Activated CD4-positive, alpha-beta T cell treated with anti-CD3 and anti-CD28 coated beads for 1 hour (primary cell): ENCODE measurements around the gene IL17REL.
"Not testable (repeated sequence)": the region's sequence is repeated elsewhere in the genome, so short reads cannot be mapped to it uniquely, and the experiment has no call there.

Experiments used
- DNase-seq: peaks from one replicate; pipeline ENCODE4 v3.0.0-alpha.2; 2020

Gene IL17REL

DNA sequence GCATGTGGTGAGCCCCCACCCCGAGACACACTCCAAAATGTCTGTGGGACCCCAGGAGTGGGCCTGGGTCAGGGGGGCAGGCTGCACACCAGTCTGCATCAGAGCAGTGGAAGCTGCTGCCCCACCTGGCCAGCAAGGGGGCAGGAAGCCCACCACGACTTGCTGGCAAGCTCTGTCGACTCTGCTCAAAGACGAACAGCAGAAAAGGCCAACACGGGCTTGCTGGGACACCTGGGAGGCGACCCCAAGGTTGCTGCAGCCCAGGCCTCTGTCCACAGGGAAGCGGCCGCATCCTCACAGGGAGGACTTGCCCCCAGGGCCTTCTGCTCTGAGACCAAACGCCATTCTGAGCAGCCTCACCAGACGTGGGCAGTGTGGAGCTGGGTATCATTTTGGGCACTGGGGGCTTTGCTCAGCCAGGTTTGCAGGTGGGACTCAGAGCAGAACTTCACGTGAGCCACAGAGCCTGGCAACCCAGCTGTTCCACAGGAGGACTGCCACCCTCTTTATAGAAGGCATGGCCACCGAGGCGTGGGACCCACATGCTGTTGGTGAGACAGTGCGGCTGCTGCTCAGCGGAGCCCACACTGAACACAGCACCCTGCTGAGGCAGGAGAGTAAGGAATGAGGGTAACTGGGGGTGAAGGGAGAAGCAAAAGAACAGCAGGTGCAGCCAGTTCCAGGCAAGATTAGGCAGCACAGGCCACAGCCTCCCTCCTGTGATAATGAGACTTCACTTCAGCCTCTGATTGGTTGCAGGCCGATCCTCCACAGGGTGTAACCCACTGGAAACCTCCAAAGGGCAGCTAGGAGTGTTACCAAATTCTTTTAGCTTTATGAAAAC is 11.0 kb downstream of the IL17REL start:
- DNase-seq: no peak

- no peak for DNase-seq
Measured at GRCh38 chr22:50000587-50001387, 11.8 kb downstream of the IL17REL start.

DNA sequence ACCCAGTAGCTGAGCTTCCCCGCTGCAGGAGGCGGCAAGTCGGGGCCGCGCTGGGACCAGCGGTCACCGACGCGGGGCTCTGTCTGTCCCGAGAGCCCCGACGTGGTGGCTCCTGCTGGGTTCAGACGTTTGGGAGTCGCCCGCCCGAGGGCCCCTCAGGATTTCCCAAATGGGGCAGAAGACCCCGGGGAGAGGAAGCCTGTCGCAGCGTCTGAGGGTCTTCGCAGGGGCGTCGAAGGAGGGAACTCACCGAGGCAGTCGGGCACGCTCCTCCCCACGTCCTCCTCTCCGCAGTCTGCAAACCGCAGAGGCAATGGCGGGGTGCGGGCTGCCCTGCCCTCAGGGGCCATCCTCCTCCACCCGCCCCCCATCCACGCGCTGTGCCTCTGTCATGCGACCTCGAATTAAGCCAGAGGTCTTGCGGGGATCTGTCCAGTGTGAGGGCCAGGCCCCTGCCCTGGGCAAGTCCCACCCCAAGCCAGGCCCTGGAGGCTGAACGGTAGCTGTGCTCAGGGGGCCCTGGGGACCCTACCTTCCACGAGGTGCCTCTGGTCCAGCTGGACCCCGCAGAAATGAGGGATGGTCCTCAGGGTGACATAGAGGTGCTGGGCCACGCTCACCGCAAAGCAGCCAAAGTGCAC is 12.5 kb downstream of the IL17REL start:
- no peak for DNase-seq

DNA sequence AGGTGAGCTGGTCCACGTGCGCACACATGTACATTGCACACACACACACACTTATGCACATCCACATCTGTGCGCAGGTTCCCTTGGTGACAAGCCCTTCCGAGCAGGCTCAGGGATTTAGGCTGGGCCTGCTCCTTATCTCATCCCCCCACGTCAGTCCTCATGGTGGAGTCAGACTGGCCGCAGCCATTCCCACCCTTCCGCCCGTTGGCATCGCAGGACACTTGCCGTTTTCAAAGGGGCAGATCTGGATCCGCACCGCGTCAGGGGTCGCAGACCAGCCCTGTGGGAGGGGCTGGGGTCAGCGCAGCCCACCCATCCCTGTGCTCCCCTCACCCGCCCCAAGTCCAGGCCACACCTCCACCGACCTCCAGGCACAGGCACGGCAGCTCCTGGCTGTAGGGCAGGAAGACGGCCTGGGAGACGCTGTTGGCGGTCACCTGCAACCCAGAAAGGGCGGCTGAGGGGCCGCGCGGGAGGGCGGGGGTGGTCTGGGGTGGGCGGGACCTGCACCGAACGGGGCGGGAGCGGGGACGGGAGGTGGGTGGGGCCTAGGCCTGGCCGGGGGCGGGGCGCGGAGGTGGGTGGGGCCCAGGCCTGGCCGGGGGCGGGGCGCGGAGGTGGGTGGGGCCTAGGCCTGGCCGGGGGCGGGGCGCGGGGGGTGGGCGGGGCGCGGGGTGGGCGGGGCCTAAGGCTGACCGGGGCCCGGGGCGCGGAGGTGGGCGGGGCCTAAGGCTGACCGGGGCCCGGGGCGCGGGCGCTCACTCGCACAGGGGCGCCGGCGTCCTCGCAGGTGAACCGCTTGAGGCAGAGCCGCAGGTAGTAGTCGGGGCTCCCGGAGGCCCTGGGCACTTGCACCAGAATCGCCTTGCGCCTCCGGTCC is 13.3 kb downstream of the IL17REL start:
- no peak for DNase-seq

DNA sequence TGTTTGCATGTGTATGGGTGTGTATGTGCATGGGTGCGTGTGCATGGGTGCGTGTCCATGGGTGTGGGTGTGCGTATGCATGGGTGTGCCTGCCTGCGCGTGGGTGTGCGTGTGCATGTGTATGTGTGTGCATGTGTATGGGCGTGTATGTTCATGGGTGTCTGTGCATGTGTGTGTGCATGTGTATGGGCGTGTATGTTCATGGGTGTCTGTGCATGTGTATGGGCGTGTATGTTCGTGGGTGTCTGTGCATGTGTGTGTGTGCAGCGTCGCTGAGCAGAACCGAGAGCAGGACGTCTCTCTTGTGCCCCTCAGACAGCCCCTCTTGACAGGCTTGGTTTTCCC is 13.9 kb downstream of the IL17REL start:
- DNase-seq: no peak

DNA sequence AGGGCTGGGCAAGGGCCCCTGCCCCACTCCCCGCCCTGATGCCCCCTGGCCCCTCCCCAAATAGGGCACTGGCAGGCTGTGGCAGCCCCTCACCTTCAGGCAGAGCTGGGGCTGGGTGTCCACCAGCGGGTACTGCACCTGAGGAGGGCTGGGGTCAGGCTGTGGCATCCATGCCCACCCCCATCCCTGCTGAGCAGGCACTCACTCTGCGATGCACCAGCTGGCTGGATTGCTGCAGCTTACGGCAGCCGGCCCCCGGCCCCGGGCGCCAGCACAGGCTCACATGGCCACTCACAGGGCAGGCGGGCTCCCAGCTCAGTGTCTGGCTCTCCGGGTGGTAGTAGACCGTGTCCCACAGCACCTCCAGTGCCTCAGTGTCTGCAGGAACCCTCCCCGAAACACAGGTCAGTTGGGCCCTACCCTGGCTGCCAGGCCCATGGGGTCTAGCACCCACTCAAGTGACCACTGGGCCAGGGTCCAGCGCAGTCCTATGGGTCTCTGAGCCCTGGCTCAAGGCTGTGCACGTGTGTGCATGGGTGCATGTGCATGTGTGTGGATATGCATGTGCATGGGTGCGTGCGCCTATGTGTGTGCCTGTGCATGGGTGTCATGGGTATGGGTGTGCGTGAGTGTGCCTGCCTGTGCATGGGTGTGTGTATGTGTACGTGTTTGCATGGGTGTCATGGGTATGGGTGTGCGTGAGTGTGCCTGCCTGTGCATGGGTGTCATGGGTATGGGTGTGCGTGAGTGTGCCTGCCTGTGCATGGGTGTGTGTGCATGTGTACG is 14.4 kb downstream of the IL17REL start:
- no peak for DNase-seq

DNA sequence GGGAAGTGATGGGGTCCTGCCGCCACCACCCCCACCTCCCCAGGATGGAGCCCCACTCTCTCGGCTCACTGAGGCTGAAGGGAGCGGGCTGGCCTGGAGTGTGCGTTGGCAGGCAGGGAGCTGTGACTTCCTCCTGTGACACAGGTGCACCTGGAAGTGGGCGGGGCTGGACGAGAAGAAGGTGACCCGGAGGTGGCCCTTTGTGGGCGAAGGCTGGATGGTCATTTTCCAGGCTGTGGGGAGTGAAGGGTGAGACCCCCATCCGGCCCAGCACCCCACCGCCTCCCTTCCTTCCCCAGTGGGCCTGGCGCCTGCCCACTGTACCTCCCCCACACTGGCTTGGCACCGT is 15.3 kb downstream of the IL17REL start:
- DNase-seq: no peak

DNA sequence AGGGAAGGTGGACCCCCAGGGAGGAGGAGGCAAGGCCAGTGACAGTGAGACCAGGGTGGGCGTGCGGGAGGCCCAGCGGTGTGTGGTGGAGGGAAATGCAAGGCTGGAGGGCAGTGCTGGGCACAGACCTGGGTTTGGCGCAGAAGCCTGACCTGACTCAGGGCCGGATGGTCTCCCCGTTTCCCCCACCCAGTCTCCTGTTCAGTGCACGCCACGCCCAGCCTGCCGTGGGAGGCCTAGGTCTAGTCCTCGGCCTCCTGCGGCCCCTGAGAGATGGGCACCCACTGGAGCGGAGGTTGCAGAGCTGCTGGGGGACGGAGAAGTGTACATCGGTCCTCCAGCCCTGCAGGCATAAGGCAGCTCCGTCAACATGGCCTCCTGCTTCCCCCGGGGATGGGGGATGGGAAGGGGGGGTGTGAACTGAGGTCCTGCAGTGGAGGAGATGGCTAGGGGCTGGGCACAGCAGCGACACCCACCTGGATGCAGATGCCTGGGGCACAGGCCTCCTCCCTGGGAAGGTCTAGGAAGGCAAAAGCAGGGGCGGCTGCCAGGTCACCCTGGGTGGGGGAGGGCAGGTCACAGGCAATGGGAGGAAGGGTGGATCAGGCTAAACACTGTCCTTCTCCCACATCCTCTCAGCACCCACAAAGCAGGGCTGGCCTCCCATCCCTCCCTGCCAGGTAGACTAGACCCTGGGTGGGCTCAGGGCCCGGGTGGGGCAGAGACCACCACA is 15.9 kb downstream of the IL17REL start:
- no peak for DNase-seq

DNA sequence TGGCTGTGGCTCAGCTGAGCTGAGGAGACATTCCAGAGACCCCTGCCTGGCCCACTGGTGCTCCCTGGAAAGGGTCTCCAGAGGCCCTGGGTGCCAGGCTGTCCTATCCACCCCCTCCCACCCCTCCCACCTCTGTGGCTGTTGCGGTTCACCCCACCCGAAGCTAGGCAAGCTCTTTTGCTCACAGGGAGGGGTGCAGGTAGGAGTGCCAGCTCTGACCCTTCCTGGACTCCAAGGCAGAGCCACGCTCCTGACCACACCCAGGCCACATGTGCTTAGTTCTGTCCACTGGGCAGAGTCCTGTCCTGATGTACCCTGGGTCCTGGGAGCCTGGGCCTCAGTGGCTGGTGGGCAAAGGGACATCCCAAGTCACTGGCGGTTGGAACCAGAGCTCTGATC is 16.4 kb downstream of the IL17REL start:
- no peak for DNase-seq

DNA sequence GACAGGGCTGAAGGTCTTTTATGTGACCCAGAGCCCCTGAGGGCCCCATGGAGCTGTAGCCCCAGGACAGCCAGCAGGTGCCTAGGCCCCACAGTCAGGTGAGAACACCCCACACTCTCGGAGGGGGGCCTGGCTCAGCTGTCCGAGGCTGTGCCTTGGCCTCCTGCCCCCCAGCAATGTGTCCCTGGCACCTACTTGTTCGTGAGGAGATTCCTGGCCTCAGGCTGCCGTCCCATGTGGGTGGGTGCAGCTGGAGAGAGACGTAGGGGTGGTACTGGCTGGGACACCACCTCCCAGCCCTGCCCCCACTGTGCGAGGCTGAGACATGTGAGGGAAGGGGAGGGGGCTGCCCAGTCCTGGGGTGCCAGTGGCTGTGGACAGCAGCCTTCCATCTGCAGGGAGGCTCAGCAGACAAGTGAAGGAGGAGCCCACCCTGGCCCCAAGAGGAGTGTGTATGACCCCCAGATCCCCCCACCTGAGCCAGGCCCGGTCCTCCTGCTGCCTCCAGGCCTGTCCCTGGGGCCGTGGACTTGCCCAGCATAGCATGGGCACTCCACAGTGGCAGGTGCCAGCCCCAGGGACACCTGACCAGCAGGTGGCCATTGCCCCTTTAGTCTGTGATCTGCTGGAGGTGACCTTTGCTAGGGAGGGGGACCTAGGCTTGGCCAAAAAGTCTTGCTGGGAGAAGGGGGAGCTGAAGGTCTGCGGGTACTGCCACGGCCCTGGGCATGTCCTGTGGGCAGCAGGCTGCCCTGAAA is 17.0 kb downstream of the IL17REL start:
- no peak for DNase-seq

GRCh38 chr22:49995041-49995360 is 17.6 kb downstream of the IL17REL start:
- DNase-seq: no peak

DNA sequence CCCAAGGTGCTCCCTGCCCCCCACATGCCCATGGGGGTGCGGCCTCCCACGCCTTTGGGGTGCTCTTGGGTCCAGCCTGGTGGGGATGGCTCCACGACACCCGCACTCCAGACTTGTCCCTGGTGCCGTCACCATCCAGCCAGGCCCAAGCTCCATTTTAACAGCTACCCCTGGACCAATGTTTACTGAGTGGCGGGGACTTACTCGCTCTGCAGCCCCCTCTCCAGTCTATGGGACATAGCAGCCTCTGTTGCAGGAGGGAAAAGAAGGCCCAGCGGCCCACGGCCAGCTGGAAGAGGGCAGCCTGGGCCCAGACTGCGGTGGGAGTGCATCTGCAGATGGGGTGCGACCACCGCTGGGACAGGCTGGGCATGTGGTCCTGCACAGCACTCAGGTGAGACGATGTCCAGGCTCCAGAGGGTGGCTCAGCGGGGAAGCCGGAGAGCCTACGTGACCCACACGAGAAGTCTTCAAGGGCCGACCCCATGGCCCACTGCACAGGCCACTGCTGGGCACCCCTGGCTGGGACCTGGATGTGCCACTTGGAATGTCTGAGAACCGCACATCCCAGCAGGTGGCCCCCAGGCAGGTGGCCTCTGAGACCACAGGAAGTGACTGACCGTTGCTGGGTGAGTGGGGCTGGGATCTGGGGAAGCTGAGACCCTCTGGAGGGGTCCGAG is 18.1 kb downstream of the IL17REL start:
- no peak for DNase-seq

- DNase-seq: no peak
Measured at GRCh38 chr22:49993649-49994360, 18.8 kb downstream of the IL17REL start.

DNA sequence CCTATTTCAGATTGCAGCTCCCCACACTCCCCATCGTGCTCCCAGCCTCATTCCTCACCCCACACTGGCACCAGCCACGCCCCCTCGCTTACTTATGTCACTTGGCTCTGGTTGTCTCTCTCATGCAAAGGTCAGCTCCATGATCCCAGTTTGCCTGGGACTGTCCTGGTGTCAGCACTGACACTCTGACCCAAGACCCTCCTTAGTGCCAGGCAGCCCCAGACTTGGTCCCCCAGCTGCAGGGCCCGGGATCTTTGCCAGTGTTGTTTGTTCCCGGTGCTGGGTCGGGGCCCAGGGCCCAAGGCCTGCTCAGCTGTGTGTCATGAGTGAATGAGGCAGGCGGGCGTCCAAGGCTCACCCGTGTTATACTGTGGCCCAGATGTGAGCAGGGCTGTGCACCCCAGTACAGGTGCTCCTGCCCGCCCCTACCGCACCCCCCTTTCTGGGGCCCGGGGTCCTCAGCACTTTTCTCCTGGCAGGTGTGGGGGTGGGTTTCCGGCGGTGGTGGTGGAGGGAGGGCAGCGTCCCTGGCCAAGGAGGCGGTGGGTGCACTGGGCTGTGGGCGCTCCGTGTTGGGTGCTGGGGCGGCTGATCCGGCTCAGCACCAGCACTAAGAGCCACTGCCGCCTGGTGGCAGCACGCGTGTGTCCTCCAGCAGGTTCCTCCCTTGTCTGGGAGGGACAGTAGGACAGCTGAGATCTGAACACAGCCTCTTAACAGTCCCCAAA is 19.5 kb downstream of the IL17REL start:
- DNase-seq: peak; percentile 58

- DNase-seq: no peak
Measured at GRCh38 chr22:49991907-49992533, 20.5 kb downstream of the IL17REL start.

DNA sequence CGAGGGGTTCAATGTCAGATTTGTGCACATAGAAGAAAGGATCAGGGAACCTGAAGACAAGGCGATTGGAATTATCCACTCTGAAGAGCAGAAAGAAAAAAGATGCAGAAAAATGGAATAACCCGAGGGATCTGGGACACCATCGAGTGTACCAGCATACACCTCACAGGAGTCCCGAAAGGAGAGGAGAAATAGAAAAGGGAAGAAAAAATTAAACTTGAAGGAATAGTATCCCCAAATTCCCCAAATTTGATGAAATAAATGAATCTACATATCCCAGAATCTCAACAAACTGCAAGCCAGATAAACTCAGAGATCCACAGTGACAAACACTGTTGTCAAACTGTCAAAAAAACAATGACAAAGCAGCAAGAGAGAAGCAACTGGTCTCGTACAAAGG is 21.4 kb downstream of the IL17REL start:
- DNase-seq: no peak

DNA sequence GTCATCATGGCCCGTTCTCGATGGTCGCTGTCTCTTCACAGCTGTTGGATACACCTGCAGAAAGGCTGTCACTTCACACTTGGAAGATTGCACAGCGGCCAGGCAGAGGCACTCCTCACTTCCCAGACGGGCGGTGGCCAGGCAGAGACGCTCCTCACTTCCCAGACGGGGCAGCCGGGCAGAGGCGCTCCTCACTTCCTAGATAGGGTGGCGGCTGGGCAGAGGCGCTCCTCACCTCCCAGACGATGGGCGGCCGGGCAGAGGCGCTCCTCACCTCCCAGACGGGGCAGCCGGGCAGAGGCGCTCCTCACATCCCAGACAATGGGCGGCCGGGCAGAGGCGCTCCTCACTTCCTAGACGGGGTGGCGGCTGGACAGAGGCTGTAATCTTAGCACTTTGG is 22.7 kb downstream of the IL17REL start:
- DNase-seq: not testable (repeated sequence)

- no peak for DNase-seq
Measured at GRCh38 chr22:49986325-49986724, 26.2 kb downstream of the IL17REL start.
